GM12878 (cell line): Measurements from ENCODE around the gene MLST8. TPM values are rescaled to one million over a fixed set of nuclear protein-coding genes. Genes with fewer than 3 reads are reported as not detected.

Source experiments
- ATAC-seq: fragments of 200-7000 bp; cut with Tn5 transposase; 3 replicates; pipeline ENCODE4 v1.9.1; 2020; ENCODE audit warnings: mild to moderate bottlenecking, moderate library complexity
- BruUV-seq: library from RNA; stranded (reverse); fragments of 400-500 nt; replicated peaks from 2 replicates; lab custom pipeline; 2021; lab: Mats Ljungman, UMichigan
- CTCF ChIA-PET: fragments of 300-600 bp; sonication (Branson Sonifier 250); formaldehyde crosslinking; extraction: SDS; loops from one replicate; lab custom pipeline; 2021; ENCODE audit warnings: inconsistent platforms; lab: Yijun Ruan, JAX
- POLR2A ChIA-PET: fragments of 350-600 bp; formaldehyde crosslinking; extraction: SDS; loops from one replicate; lab custom pipeline; 2021; ENCODE audit warnings: inconsistent platforms; lab: Charles Lee
- RAD21 ChIA-PET: fragments of 300-600 bp; sonication (Branson Sonifier 250); formaldehyde crosslinking; loops from one replicate; lab custom pipeline; 2023; ENCODE audit warnings: antibody characterized with exemption; ENCODE audit not compliant: unreplicated experiment; lab: Charles Lee
- SMC1A ChIA-PET: fragments of 300-600 bp; sonication (Branson Sonifier 250); formaldehyde crosslinking; loops from one replicate; lab custom pipeline; 2023; ENCODE audit not compliant: unreplicated experiment, uncharacterized antibody; lab: Charles Lee
- DNase-seq: peaks from one replicate; pipeline ENCODE4 v3.0.0-alpha.2; 2011; ENCODE audit warnings: low read depth, low spot score
- FAIRE-seq: peaks from 3 replicates; lab custom pipeline; 2011; peaks lifted over from hg19 to GRCh38; lab: Jason Lieb, UNC
- H2AFZ ChIP-seq: 2 replicates; pipeline ENCODE4 v1.6.0; 2011; ENCODE audit warnings: low read depth, low read length, control low read depth; ENCODE audit not compliant: control insufficient read depth
- H3K27ac ChIP-seq: 2 replicates; pipeline ENCODE4 v1.5.1; 2011; ENCODE audit warnings: control low read depth; ENCODE audit not compliant: control insufficient read depth, insufficient read depth
- H3K27me3 ChIP-seq, 2 experiments: replicated peaks in 1 of 2; 2 replicates each; pipeline versions ENCODE4 v1.6.0 to v1.6.1; 2011; ENCODE audit warnings: low read length in 1 of 2; ENCODE audit not compliant: control insufficient read depth in 2 of 2, insufficient read depth in 2 of 2
- H3K36me3 ChIP-seq, 2 experiments: 2 replicates each; pipeline ENCODE4 v1.5.1; 2011; ENCODE audit warnings: low read length in 1 of 2; ENCODE audit not compliant: control insufficient read depth in 2 of 2, insufficient read depth in 2 of 2
- H3K4me1 ChIP-seq: 2 replicates; pipeline ENCODE4 v1.6.1; 2011; ENCODE audit warnings: mild to moderate bottlenecking, low read length, moderate library complexity, mixed read lengths; ENCODE audit not compliant: control insufficient read depth, insufficient read depth
- H3K4me2 ChIP-seq: 2 replicates; pipeline ENCODE4 v1.6.0; 2011; ENCODE audit warnings: control low read depth; ENCODE audit not compliant: control insufficient read depth, insufficient read depth
- H3K4me3 ChIP-seq: fragments of 200-600 bp; sonication (generic); 2 replicates; pipeline ENCODE4 v1.5.1; 2016
- H3K79me2 ChIP-seq: 2 replicates; pipeline ENCODE4 v1.6.0; 2011; ENCODE audit warnings: low read length; ENCODE audit not compliant: control insufficient read depth, insufficient read depth
- H3K9ac ChIP-seq: 2 replicates; pipeline ENCODE4 v1.8.0; 2011; ENCODE audit warnings: low read length, control low read depth, mixed read lengths; ENCODE audit not compliant: control insufficient read depth, insufficient read depth
- H3K9me3 ChIP-seq: replicated peaks from 3 replicates; pipeline ENCODE4 v1.5.1; 2011; ENCODE audit warnings: mild to moderate bottlenecking, low read length; ENCODE audit not compliant: control insufficient read depth, insufficient read depth
- H4K20me1 ChIP-seq: 2 replicates; pipeline ENCODE4 v1.6.0; 2011; ENCODE audit not compliant: control insufficient read depth, insufficient read depth
- ELK1 ChIP-seq: IDR thresholded peaks from 2 replicates; pipeline ENCODE4 v1.6.1; 2012; ENCODE audit warnings: low read depth, low read length, improper control_type of control experiment
- ZNF592 ChIP-seq: fragments of 450-650 bp; IDR thresholded peaks from 2 replicates; pipeline ENCODE4 v1.6.1; 2017; ENCODE audit warnings: mild to moderate bottlenecking, moderate library complexity
- WGBS: methylation state at CpG from one replicate; pipeline ENCODE4 v1.1.6; 2016; ENCODE audit warnings: low lambda C conversion rate; ENCODE audit not compliant: insufficient replicate concordance, insufficient coverage; ENCODE audit errors: missing lambda C conversion rate; 5-methylcytosine and 5-hydroxymethylcytosine counted together
- in situ Hi-C: fragments of 300-500 bp; cut with MboI; formaldehyde crosslinking; loops from 9 replicates; pipeline ENCODE4 v1.14.3; 2018; ENCODE audit warnings: mixed read lengths
- intact Hi-C: fragments of 100-400 bp; cut with micrococcal nuclease; formaldehyde crosslinking; loops from one replicate; pipeline ENCODE4 v1.14.2; 2022; ENCODE audit not compliant: unreplicated experiment
- polyA plus RNA-seq, 11 experiments: library from polyadenylated mRNA; depleted of rRNA in 4 of 11; unstranded in 6 of 11; stranded (reverse) in 5 of 11; fragments of >200 nt; fragmentation: Nextera tagmentation in 4 of 11; fragmentation: Illumina TruSeq in 1 of 11; extraction: Ambion mirVana in 4 of 11; extraction: Trizol in 1 of 11; gene quantifications; 1 replicate in 1 of 11; 2 replicates in 10 of 11; pipeline versions ENCODE4 v1.2.1 to v1.2.3, GENCODE V29; 2011 to 2016; ENCODE audit warnings: inconsistent platforms in 2 of 11, missing spikeins in 2 of 11, low read depth in 1 of 11
- total RNA-seq, 4 experiments: library from RNA; depleted of rRNA in 3 of 4; stranded (reverse); fragments of >200 nt in 3 of 4; fragmentation: Illumina TruSeq in 1 of 4; extraction: Trizol in 1 of 4; gene quantifications; 2 replicates each; pipeline versions ENCODE4 v1.2.1 to v1.2.3, GENCODE V29; 2013 to 2021

The MLST8 gene
- total and polyA plus RNA-seq, 10 of the 15 experiments (the other 5 are each of a cell fraction or from before 2014, with no cell fraction given): 1.0 to 114 (median 64.2) TPM

- in situ Hi-C loops: no loop called here
- no peak for DNase-seq
- H2AFZ ChIP-seq: no peak overlapping the region
- SMC1A ChIA-PET: no interaction called here
- CTCF ChIA-PET: no interaction called here
- no TSS peak for BruUV-seq
- no peak overlapping the region for H3K9ac ChIP-seq
- no peaks in the 10 kb centered on the region for H3K4me1 ChIP-seq
- FAIRE-seq: no peak
- no peak overlapping the region for H3K27ac ChIP-seq
- intact Hi-C loops: no loop called here
- no peaks in the 10 kb centered on the region for H4K20me1 ChIP-seq
- no peak overlapping the region for H3K4me3 ChIP-seq
- no peak overlapping the region for H3K4me2 ChIP-seq
- RAD21 ChIA-PET: interaction anchor here (1.0 kb wide), 1 partner anchor 117 kb away, joined by 3 read pairs; no protein-coding TSS in a partner anchor
- no peak for ATAC-seq
- TF ChIP-seq ELK1 (no peak), ZNF592 (no peak)
- TF ChIP-seq, all 136 proteins: peak for 0
- POLR2A ChIA-PET: no interaction called here
- Histone ChIP-seq H3K27me3 (no peaks in the 10 kb centered on the region), H3K9me3 (no peaks in the 10 kb centered on the region), H3K79me2 (no peaks in the 10 kb centered on the region; the same call in 1 of the 2 replicates), H3K36me3 (peaks cover 0 to 22% of the 10 kb centered on the region in 2 experiments; a peak in 2 of 4 replicates)
- 90% methylated on average over 11 of the region's 11 CpGs for WGBS
These were observed 38.5 kb downstream of the MLST8 start for GRCh38 chr16:2243781-2244180.
